ENCODE measurements around the gene NTN3. TPM values are rescaled to one million over a fixed set of nuclear protein-coding genes. Genes with fewer than 3 reads are reported as not detected.
A peak's percentile ranks its signal among the peaks of the same experiment; 100 is the strongest.

NTN3 gene
- total and polyA plus RNA-seq, 2 of the 8 experiments (the other 6 are each of a cell fraction or from before 2014, with no cell fraction given) = 0.30 to 0.34 TPM

DNA sequence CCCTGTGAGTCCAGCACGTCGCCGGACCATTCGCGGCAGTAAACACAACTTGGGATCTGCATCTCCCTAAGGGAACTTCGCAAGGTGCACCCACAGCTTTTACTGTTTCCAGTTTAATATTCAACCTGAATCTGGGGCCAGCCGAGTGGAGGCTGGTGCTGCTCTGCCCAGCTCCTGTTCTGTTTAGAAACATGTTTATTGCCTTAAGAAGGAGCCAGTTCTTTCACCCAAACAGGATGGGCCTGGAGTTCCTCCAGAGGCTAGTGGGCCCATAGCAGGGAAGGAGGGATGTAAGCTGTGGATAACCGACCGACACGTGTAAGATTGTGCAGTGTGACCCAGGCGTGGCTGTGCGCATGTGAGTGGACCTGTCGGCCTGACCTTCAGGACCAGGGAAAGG lies 21.2 kb downstream of the NTN3 start:
- H3K4me2 ChIP-seq (ENCODE audit: insufficient read depth in 1 of 2, low read depth in 2 of 2, low read length in 2 of 2) = no peak overlapping the region
- no peak overlapping the region for H3K23ac ChIP-seq (ENCODE audit: insufficient read length)
- H3K56ac ChIP-seq (replicated peaks; ENCODE audit: insufficient read length, low read depth, low read length) = no peak overlapping the region
- H3K27ac ChIP-seq (ENCODE audit: low read depth, low read length) = no peak overlapping the region
- H2BK12ac ChIP-seq (ENCODE audit: low read depth, low read length) = no peak overlapping the region
- H3K4ac ChIP-seq (replicated peaks; ENCODE audit: insufficient read length, low read depth, low read length) = no peak overlapping the region
- no peaks in the 10 kb centered on the region for H3K9me3 ChIP-seq (ENCODE audit: insufficient read depth in 2 of 2, low read depth in 1 of 2, low read length in 1 of 2)
- H2AK5ac ChIP-seq (ENCODE audit: low read depth, low read length) = no peak overlapping the region
- no peak overlapping the region for H4K8ac ChIP-seq (ENCODE audit: extremely low read depth, insufficient read depth, low read length)
- no peaks in the 10 kb centered on the region for H3K23me2 ChIP-seq (ENCODE audit: low read depth, low read length)
- H3K79me1 ChIP-seq (ENCODE audit: low read depth, low read length) = peaks cover 2% of the 10 kb centered on the region; the same call in 1 of the 2 replicates
- no peak for DNase-seq (ENCODE audit: low read depth in 1 of 2, low spot score in 2 of 2)
- H2AFZ ChIP-seq (ENCODE audit: low read length) = no peak overlapping the region
- no peak for FAIRE-seq
- H3K18ac ChIP-seq (ENCODE audit: extremely low read depth, low read length) = no peak overlapping the region
- no peak overlapping the region for H2BK5ac ChIP-seq (ENCODE audit: low read depth, low read length)
- H3K4me3 ChIP-seq (ENCODE audit: extremely low read depth in 1 of 4, insufficient read depth in 2 of 4, low read depth in 3 of 4, low read length in 4 of 4) = no peak overlapping the region
- no peak overlapping the region for H4K91ac ChIP-seq (replicated peaks; ENCODE audit: insufficient read length, low read length)
- H3K27me3 ChIP-seq (replicated peaks in 1 of 4; ENCODE audit: control insufficient read depth in 3 of 4, extremely low read depth in 1 of 4, insufficient read depth in 3 of 4, low read length in 3 of 4) = no peaks in the 10 kb centered on the region
- H3K79me2 ChIP-seq (ENCODE audit: control insufficient read depth in 1 of 2, insufficient read depth in 2 of 2, low read length in 2 of 2) = 0 out of 4 replicates have a peak, but pooled peaks cover 0 to 2% of the 10 kb centered on the region in 2 experiments
- CTCF ChIA-PET (ENCODE audit: partially characterized antibody) = interaction anchor here (0.9 to 1.8 kb wide), 3 partner anchors 8 to 16 kb away, joined by 3 to 4 read pairs (median 3); no protein-coding TSS in a partner anchor
- no peak overlapping the region for H4K5ac ChIP-seq (ENCODE audit: insufficient read length, low read depth, low read length)
- H3K14ac ChIP-seq (ENCODE audit: insufficient read length) = no peak overlapping the region
- no peaks in the 10 kb centered on the region for H3K4me1 ChIP-seq (replicated peaks in 1 of 4; ENCODE audit: control insufficient read depth in 3 of 4, insufficient read depth in 4 of 4, low read length in 3 of 4)
- WGBS, 2 experiments (ENCODE audit: extremely low coverage in 1 of 2, insufficient coverage in 1 of 2, insufficient read length in 1 of 2, insufficient replicate concordance in 2 of 2, low coverage in 1 of 2, low lambda C conversion rate in 2 of 2, missing lambda C conversion rate in 1 of 2) = 97% methylated on average over 13 of the region's 13 CpGs; no CpG with 5 or more reads in 1 of the 2 experiments
- peaks cover 0 to 14% of the 10 kb centered on the region in 2 experiments for H4K20me1 ChIP-seq (replicated peaks in 1 of 2; ENCODE audit: control insufficient read depth in 1 of 2, insufficient read depth in 2 of 2, low read length in 2 of 2)
- no peak overlapping the region for H2BK20ac ChIP-seq (ENCODE audit: low read length)
- peaks cover 0 to 14% (median 4%) of the 10 kb centered on the region in 4 experiments; a peak in 4 of 8 replicates for H3K36me3 ChIP-seq (ENCODE audit: control insufficient read depth in 2 of 4, insufficient read depth in 4 of 4, low read length in 3 of 4)
- no peak overlapping the region for H2BK120ac ChIP-seq (replicated peaks; ENCODE audit: low read depth, low read length)
- H3K9ac ChIP-seq (replicated peaks in 1 of 4; ENCODE audit: extremely low read depth in 1 of 4, low read depth in 3 of 4, low read length in 3 of 4) = peak overlapping the region in 1 of 4 experiments; percentile 32; a peak in 2 of 7 replicates
- POLR2A ChIA-PET (ENCODE audit: partially characterized antibody) = interaction anchor here (0.7 kb wide), 1 partner anchor 25 kb away, joined by 3 read pairs; no protein-coding TSS in a partner anchor
- H2BK15ac ChIP-seq (ENCODE audit: low read length) = no peak overlapping the region
- no peak for TF ChIP-seq SIN3A (conservative IDR thresholded peaks at IDR 0.05 in 1 of 2, IDR thresholded peaks at IDR 0.05 in 1 of 2; ENCODE audit: low read depth in 1 of 2, low read length in 2 of 2)
- no peak for TF ChIP-seq EZH2 (IDR thresholded peaks at IDR 0.05; ENCODE audit: low read depth, low read length, severe bottlenecking)
- no peak for TF ChIP-seq SIRT6 (IDR thresholded peaks at IDR 0.05; ENCODE audit: low read length)
